NCI-H2107 treated with DMSO at 0.1 percent for 48 hours (cell line): Measurements from ENCODE around the gene IDS.
"Not testable (repeated sequence)": the region's sequence is repeated elsewhere in the genome, so short reads cannot be mapped to it uniquely, and the experiment has no call there.

Source experiments
- DNase-seq: peaks from one replicate; lab custom pipeline; 2025; ENCODE audit not compliant: unreplicated experiment; lab: John Stamatoyannopoulos, UW

The IDS gene

DNA sequence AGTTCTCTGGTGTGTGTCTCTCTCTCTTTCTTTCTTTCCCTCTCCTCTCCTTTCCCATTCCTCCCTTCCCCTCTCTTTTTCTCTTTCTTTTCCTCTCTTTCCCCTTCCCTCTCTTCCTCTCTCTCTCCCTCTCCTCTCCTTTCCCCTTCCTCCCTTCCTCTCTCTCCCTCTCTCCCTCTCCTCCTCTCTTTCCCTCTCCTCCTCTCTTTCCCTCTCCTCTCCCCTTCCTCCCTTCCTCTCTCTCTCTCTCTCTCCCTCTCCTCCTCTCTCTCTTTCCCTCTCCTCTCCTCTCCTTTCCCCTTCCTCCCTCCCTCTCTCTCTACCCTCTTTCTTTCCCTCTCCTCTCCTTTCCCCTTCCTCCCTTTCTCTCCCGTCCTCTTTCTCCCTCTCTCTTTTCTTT, 23.3 kb upstream of the IDS start:
- no peak for DNase-seq

DNA sequence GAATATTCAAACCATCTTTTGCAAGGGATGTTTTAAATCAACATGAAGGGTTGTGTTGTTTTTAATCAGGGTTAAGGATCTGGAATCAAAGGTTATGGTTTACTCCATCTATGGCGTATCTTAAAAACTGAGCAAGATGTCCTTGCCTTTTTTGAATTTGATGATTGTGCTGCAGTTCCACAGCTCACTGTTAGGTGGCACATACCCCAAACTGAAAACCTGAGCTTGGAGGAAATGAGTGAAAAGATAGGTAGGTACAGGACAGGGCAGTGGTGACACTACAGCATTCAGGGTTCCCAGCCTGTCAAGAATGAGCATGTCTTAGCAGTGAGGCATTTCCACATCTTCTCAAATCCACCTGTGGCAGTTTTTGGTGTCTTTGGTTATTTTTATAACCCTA, 22.6 kb upstream of the IDS start:
- peak; percentile 15 for DNase-seq

DNA sequence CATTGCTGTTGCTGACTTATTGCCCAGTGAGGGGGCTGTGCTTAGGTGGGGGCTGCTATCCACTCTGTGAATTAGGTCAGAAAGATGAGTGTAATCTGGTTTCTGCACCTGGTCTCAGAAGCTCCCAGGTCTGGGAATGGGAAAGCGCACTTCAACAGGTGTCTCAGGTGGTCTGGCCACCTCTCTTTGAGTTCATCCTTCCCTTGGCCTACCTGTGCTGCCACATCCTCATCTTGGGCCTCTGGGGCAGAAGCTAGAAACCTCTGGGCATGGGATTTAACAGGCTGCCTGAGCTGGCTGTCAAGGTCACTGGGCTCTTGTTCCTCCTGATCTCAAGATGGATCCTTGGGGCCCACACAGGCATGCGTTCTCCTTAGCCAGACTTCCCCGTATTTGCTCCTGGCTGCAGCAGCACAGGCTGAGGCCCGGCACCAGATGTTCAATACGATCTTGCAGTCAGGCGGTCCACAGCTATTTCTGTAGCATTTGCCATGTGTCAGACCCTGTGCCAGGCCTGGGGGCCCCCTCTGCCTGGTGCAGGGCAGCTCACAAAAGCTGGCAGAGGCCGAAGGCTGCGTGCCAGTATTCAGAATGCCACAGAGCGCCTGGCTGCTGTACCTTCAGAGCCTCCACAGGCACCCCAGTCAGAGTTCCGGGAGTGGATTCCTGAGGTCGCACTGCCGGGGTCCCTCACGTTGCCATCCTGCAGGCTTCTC, 21.4 kb upstream of the IDS start:
- not testable (repeated sequence) for DNase-seq

DNA sequence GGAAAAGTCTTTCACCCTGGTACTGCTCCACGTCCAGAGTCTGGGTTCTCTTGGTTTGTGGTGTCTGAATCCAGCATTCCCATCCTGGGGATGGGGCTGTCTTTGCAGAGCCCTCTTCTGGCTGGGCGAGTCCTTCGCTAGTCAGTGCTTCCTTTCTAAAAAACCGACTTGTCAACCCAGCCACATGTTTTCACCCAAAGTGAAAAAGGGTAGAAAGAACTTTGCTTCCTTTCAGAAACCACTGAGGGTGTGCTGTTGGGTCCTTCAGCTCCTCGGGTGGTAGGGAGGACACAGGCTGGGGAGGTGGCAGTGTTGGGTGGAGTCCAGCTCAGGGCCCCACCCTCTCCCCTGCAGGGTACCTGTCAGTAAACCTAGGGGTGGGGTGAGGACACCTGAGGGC, 20.8 kb upstream of the IDS start:
- not testable (repeated sequence) for DNase-seq

DNA sequence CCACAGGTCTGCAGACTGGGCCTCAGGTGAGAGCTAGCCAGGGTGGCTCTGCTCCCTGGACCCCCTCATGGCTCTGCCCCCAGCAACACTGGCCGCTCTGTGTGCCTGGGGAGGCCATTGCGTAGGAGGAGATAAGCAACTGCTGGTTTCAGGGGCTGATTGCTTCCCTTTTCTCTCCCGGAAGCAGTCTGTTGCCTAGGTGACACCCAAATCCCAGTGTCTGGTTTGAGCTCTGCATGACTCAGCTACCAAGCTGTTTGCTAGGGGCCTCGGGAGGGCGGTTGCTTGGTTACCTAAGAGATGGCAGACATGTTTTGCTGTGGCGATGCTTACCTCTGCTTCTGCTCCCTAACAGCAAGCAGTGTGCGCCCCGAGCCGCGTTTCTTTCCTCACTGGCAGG, 20.3 kb upstream of the IDS start:
- DNase-seq, result peak; percentile 11

DNA sequence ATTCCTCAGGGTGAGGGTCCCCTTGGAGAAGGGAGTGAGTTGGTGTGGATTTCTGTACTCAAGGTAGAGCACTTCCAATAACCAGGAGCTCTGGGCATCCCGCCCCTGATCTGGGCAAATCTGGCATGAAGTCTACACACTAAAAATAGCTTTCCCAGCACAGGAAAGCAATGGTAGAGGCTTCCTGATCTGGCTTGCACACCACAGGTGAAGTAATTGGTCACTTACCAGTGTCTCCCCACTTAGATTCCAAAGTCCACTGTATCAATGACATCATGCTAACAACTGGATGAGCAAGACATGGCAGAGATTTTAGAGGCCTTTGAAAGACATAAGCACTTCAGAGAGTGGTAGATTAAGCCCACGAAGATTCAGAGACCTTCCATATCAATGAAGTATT, 17.8 kb upstream of the IDS start:
- no peak for DNase-seq

DNA sequence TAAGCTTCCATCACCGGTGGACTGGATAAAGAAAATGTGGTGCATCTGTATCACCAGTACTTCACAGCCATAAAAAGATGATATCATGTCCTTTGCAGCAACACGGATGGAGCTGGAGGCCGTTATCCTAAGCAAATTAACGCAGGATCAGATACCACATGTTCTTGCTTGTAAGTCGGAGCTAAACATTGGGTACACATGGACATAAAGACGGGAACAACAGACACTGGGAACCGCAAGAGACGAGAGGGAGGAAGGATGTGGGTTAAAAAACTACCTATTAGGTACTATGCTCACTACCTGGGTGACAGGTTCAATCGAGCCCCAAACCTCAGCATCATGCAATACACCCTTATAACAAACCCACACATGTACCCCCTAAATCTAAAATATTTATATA, 16.3 kb upstream of the IDS start:
- no peak for DNase-seq

DNA sequence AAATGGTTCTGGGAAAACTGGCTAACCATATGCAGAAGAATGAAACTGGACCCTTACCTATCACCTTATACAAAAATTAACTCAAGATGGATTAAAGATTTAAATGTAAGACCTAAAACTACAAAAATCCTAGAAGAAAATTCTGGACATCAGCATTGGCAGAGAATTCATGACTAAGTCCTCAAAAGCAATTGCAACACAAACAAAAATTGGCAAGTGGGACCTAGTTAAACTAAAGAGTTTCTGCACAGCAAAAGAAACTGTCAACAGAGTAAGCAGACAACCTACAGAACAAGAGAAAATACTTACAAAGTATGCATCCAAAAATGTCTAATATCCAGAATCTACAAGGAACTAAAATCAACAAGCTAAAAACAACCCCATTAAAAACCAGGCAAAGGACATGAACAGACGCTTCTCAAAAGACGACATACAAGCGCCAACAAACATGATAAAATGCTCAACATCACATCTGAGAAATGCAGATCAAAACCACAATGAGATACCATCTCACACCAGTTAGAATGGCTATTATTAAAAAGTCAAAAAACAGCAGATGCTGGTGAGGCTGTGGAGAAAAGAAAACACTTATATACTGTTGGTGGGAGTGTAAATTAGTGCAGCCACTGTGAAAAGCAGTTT, 15.7 kb upstream of the IDS start:
- DNase-seq, result not testable (repeated sequence)

DNA sequence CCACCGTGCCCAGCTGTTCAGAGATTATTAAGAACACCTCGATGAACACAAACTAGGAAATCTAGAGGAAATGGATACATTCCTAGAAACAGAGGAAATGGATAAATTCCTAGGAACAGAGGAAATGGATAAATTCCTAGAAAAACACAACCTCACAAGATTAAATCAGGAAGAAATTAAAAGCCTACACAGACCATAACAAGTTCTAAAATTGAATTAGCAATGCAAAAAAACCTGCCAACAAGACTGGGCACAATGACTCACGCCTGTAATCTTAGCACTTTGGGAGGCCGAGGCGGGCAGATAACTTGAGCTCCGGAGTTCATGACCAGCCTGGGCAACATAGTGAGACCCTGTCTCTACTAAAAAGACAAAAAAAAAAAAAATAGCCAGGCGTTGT, 13.1 kb upstream of the IDS start:
- DNase-seq, result no peak

DNA sequence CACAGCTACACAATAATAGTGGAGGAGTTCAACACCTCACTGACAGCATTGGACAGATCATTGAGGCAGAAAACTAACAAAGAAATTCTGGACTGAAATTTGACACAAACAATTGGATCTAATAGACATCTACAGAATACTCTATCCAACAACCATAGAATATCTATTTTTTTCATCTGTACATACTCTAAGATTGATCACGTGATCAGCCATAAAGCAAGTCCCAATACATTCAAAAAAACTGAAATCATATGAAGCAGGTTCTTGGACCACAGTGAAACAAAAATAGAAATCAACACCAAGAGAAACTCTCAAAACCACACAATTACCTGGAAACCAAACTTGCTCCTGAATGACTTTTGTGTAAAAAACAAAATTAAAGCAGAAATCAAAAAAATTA, 12.2 kb upstream of the IDS start:
- no peak for DNase-seq

DNA sequence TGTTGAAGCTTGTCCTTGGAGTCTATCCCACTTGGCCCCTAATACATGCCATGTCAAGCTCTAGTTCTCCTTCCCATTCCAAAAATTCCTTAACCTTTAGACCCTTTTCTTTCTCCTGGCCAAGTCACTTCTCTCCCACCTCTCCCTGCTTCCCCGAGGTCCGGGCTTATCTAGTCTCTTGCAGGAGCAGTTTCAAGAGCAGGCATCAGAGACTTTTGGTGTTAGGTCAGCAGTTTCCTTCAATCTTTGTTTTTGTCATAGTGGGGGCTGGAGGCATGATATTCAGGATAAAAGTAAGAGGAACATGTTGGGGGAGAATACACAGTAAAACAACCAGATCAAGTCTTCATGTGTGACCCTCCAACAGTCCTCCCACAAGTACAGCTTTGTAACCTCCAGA, 11.5 kb upstream of the IDS start:
- DNase-seq, result no peak

DNA sequence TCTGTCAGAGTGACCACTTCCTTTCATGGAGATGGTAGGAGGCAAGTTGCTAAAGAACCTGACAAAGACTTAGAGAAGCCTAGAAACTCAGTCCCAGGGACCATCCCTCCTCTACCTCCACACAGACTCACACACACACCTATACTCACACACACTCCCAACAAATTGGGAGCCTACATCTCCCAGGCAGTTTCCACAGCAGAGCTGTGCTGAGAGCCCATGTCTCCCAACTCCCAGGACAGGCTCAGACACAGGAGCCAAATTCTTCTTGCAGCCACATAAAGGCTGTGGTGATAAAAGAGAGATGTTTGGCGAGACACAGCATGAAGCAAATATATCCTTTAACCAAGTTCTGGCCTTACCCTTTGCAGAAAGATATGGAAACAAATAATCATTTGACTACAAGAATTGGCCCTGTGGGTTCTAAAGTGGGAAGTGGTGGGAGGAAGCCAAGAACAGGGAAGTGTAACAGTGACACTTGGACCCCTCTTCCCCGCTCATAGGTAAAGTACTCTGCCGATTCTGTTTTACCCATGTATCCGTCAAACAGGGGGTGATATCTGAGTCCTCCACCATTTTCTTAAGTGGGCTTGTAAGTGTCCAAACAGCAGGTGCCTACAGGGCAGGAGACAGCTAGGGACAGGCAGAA, 11.0 kb upstream of the IDS start:
- no peak for DNase-seq

DNA sequence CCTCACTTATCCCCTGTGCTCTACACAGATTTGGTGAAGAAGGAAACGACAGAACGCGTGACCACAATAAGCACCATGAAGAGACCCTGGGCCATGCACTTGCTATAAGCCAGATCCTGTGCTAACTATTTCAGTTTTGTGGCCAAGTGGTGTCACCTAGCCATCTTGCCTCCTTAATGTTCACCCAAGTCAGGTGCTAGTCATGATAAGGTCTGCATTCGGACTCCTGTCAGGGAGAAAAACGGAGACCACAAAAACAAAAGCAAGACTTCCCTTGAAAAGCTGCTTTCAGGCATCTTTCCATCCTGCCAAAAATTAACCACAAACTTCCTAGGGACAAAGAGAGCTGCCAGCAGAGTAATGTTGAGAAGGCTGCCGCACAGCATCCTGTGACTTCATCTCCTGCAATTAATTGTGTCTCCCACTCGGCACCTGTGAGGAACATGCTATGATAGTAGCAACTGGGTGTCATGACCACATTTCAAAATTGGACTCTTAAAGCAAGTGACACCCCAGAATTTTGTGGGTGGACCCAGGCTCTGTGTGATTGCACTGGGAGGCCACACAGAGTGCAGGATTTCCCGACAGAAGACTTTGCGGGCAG, 8.8 kb upstream of the IDS start:
- peak; percentile 53 for DNase-seq

DNA sequence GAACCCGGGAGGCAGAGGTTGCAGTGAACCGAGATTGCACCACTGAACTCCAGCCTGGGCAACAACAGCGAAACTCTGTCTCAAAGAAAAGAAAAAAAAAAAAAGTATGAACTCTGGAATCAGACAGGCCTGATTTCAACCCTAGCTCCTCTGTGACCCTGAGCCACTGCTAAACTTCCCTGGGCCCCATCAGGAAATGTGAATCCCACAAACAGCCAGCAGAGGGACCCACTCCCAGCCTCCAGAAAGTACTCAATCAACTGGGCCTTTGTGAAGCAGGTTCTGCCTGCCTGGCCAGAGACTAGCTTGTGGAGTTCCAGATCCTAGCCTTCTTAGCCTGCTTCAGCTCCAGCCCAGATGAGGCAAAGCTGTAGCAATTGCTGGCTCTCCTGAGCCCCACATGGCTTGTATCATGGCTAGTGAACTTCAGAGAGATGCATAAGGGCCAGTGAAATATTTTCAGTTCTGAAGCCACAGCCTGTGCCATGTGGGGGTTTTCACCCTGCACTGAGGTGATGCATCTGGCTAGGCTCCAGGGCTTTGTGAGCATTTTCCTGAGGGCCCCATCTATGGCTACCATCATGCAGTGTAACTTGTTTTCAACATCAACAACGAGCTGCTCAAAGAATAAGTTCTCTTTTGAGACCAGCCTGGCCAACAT, 7.2 kb upstream of the IDS start:
- DNase-seq, result peak; percentile 5

DNA sequence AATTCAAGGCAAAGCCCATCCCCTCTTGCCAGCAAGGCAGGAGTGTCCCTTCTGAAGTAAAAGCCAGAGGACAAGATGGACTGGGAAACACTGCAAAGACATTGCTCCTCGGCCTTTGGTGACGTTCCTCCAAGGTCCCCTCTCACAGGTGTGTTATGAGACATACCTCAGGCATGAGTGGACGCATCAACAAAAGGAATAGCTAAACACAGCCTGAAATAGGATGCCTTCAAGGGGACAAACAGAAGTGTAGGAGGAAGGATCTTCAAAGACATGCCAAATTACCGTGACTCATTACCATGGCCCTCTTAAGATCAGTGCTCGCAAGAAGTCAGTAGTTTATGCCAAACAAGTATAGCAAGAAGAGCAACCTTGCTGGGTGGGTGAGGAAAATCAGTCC, 6.0 kb upstream of the IDS start:
- no peak for DNase-seq

DNA sequence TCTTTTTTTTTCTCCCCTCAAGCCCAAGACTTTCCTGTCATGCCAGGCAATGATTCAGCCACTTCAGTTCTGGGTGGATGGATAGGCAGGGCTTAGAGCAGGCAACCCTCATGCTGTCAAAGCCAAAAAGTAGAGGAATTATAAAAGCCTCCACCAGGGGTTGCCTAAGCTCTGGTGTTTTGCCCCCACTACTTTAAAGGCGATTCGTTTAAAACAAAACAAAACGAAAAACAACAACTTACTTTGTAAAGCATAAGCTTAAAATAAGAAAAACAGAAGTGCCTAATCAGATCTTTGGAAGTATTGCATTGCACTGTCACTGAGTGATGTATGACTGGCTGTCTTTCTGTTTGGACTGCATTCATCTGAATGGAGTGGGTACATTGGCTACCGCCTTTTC, 5.3 kb upstream of the IDS start:
- no peak for DNase-seq

DNA sequence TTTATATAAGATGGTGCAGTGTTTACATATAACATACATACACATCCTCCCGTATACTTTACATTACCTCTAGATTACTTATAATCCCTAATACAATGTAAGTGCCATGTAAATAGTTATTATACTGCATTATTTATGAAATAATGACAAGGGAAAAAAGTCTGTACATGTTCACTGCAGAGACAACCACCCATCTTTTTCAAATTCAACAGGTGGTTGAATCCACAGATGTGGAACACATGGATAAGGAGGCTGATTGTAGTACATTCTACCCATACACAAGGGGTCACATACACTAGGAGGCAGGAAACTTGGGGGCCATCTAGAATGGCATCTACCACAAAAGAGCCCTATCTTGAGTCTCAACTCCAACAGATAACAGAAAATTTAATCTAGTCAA, 3.4 kb upstream of the IDS start:
- no peak for DNase-seq

DNA sequence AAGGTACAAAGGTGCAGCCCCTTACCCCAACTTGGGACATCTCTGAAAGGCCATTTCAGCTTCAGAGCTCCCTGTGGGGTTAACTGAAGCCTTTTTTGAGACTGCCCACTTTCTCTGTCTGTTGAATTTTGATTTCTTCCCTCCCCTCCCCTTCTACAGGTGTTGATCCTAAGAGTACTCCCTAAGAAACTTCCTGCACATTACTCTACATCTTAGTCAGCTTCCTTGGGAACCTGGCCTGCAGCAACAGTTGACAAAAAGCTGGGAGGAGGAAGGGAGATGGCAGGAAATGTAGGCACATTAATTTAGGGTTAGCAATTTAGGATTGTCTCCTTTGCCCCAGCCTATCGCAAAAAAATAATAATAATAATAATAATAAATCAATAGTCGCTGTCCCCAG, 1.2 kb upstream of the IDS start:
- no peak for DNase-seq

DNA sequence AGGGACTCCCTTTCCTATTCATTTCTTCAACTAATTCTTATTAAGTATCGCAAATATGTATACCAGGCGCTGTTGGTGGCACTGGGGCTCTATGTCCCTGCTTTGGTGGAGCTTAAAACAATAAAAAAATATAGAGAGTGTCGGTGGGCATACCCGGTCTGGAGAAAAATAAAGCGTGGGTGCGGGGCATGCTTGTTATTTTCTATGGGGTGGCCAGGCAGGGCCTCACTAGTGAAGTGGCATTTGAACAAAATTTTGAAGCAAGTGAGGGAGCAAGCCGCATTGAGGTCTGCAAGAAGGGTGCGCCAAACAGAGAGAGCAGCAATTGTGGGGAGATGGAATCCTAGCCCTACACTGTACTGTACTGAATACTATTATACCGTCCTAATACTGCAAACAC, 565 bp upstream of the IDS start:
- DNase-seq, result no peak

DNA sequence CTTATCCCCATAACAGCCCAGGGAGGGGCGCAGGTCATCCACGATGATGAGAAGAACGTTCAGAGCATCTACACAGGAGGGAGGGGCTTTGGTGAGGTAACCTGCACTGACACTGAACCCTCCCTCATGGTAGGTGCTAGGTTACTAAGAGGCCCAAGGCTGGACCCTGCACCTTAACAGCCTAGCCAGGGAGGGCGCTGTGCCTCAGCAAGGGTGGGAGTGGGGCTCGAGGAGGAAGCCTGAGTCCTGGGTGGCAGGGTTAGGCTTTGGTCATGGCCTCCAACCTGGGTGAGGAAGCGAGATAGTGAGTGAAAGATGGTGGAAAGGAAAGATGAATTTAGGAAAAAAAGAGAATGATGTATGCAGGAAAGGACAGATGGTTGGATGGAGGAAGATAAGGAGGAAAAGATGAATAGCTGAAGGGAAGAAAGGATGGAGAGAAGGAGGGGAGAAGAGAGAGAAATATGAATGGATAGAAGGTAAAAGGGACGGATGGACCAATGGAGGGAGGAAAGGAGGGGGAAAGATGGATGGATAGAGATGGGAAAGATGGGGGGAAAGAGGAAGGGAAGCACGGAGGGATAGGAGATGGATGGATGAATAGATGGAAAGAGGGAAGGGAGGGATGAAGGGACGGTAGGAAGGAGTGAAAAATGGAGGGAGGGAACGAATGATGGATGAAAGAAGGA, 736 bp downstream of the IDS start:
- DNase-seq, result no peak

DNA sequence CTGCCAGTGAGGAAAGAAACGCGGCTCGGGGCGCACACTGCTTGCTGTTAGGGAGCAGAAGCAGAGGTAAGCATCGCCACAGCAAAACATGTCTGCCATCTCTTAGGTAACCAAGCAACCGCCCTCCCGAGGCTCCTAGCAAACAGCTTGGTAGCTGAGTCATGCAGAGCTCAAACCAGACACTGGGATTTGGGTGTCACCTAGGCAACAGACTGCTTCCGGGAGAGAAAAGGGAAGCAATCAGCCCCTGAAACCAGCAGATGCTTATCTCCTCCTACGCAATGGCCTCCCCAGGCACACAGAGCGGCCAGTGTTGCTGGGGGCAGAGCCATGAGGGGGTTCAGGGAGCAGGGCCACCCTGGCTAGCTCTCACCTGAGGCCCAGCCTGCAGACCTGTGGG, 1.7 kb downstream of the IDS start:
- not testable (repeated sequence) for DNase-seq
